Fibroblast of lung (primary cell): ENCODE results near the gene C19orf44. TPM values are rescaled to one million over a fixed set of nuclear protein-coding genes. Genes with fewer than 3 reads are reported as not detected.

Source experiments
- DNase-seq, 2 donors: peaks; one replicate each; pipeline versions ENCODE4 v3.0.0 to v3.0.0-alpha.2; 2010; ENCODE audit warnings: low read depth in 2 of 2
- H2AFZ ChIP-seq: 2 replicates; pipeline ENCODE4 v1.5.1; 2012; ENCODE audit warnings: low read length, control low read depth, inconsistent platforms
- H3K27ac ChIP-seq: 2 replicates; pipeline ENCODE4 v1.5.1; 2011; ENCODE audit warnings: low read length, control low read depth; ENCODE audit not compliant: insufficient read depth
- H3K27me3 ChIP-seq: 2 replicates; pipeline ENCODE4 v1.5.1; 2011; ENCODE audit warnings: mild to moderate bottlenecking, low read length; ENCODE audit not compliant: control insufficient read depth, insufficient read depth
- H3K36me3 ChIP-seq: 2 replicates; pipeline ENCODE4 v1.5.1; 2011; ENCODE audit warnings: low read length; ENCODE audit not compliant: control insufficient read depth, insufficient read depth
- H3K4me1 ChIP-seq: 2 replicates; pipeline ENCODE4 v1.5.1; 2011; ENCODE audit warnings: low read length; ENCODE audit not compliant: control insufficient read depth, insufficient read depth; ENCODE audit errors: extremely low read depth
- H3K4me2 ChIP-seq: 2 replicates; pipeline ENCODE4 v1.5.1; 2011; ENCODE audit warnings: low read length, control low read depth; ENCODE audit not compliant: insufficient read depth; ENCODE audit errors: extremely low read depth
- H3K4me3 ChIP-seq, 4 experiments: fragments of 200-600 bp in 1 of 4; sonication (generic) in 1 of 4; replicated peaks in 1 of 4; 2 replicates each; pipeline ENCODE4 v1.5.1; 2011 to 2016; ENCODE audit warnings: low read length in 4 of 4, low read depth in 3 of 4, mild to moderate bottlenecking in 3 of 4, control low read depth in 2 of 4, inconsistent platforms in 1 of 4, mixed read lengths in 1 of 4; ENCODE audit not compliant: insufficient read depth in 1 of 4; ENCODE audit errors: control extremely low read depth in 1 of 4
- H3K79me2 ChIP-seq: 2 replicates; pipeline ENCODE4 v1.5.1; 2012; ENCODE audit warnings: mild to moderate bottlenecking, low read length, inconsistent platforms; ENCODE audit not compliant: control insufficient read depth, insufficient read depth
- H3K9ac ChIP-seq: 2 replicates; pipeline ENCODE4 v1.5.1; 2011; ENCODE audit warnings: mild to moderate bottlenecking, low read length, control low read depth; ENCODE audit not compliant: insufficient read depth
- H3K9me3 ChIP-seq: 2 replicates; pipeline ENCODE4 v1.5.1; 2012; ENCODE audit warnings: low read depth, low read length; ENCODE audit not compliant: control insufficient read depth, insufficient read depth
- H4K20me1 ChIP-seq: 2 replicates; pipeline ENCODE4 v1.5.1; 2011; ENCODE audit warnings: low read length; ENCODE audit not compliant: control insufficient read depth, insufficient read depth; ENCODE audit errors: extremely low read depth
- CTCF ChIP-seq, 2 donors: IDR thresholded peaks in 1 of 2; conservative IDR thresholded peaks in 1 of 2; 1 replicate in 1 of 2; 2 replicates in 1 of 2; pipeline ENCODE4 v1.5.1; 2011 to 2012; ENCODE audit warnings: low read length in 2 of 2, control low read depth in 1 of 2, inconsistent platforms in 1 of 2, low read depth in 1 of 2, mild to moderate bottlenecking in 1 of 2
- EZH2 ChIP-seq: IDR thresholded peaks from 2 replicates; pipeline ENCODE4 v1.5.1; 2012; ENCODE audit warnings: low read length, control low read depth, mild to moderate bottlenecking; ENCODE audit errors: missing control alignments
- polyA plus RNA-seq, 2 donors: library from polyadenylated mRNA; depleted of rRNA in 1 of 2; stranded (reverse) in 1 of 2; unstranded in 1 of 2; fragments of >200 nt; gene quantifications; 2 replicates each; pipeline ENCODE4 v1.2.1, GENCODE V29; 2011 to 2012; ENCODE audit warnings: missing spikeins in 1 of 2
- total RNA-seq: library from RNA; depleted of rRNA; stranded (reverse); fragments of >200 nt; gene quantifications from 2 replicates; pipeline ENCODE4 v1.2.1, GENCODE V29; 2014

C19orf44 gene
- total and polyA plus RNA-seq, 2 donors (not counting 1 experiment from before 2014, with no cell fraction given), result 2.9 to 3.6 TPM

GRCh38 chr19:16535381-16535780 lies 39.2 kb downstream of the C19orf44 start:
- Histone ChIP-seq H3K36me3 (peaks cover 31% of the 10 kb centered on the region), H3K79me2 (peaks cover 43% of the 10 kb centered on the region)

GRCh38 chr19:16536130-16536529 lies 39.9 kb downstream of the C19orf44 start:
- TF ChIP-seq EZH2, result no peak
- TF ChIP-seq CTCF (conservative IDR thresholded peaks at IDR 0.05 in 1 of 2, IDR thresholded peaks at IDR 0.05 in 1 of 2; ENCODE audit: low read depth in 1 of 2, low read length in 2 of 2), result no peak
- no peak overlapping the region for H2AFZ ChIP-seq
- H3K4me1 ChIP-seq, result peaks cover 3% of the 10 kb centered on the region
- no peak overlapping the region for H3K9ac ChIP-seq
- H3K36me3 ChIP-seq, result peaks cover 27% of the 10 kb centered on the region
- H3K4me3 ChIP-seq, result no peak overlapping the region
- H3K27ac ChIP-seq, result no peak overlapping the region
- no peaks in the 10 kb centered on the region for H3K27me3 ChIP-seq
- no peak for DNase-seq
- no peaks in the 10 kb centered on the region for H4K20me1 ChIP-seq
- no peak overlapping the region for H3K4me2 ChIP-seq
- peaks cover 50% of the 10 kb centered on the region for H3K79me2 ChIP-seq
- no peaks in the 10 kb centered on the region for H3K9me3 ChIP-seq

More at GRCh38 chr19:16535381-16535780, 39.2 kb downstream of the C19orf44 start:
- no peaks in the 10 kb centered on the region for H4K20me1 ChIP-seq
- no peak overlapping the region for H3K4me3 ChIP-seq
- no peak overlapping the region for H3K9ac ChIP-seq
- no peaks in the 10 kb centered on the region for H3K4me1 ChIP-seq
- TF ChIP-seq EZH2 (no peak), CTCF (conservative IDR thresholded peaks at IDR 0.05 in 1 of 2, IDR thresholded peaks at IDR 0.05 in 1 of 2; ENCODE audit: low read depth in 1 of 2, low read length in 2 of 2) (no peak)
- H3K4me2 ChIP-seq, result no peak overlapping the region
- no peaks in the 10 kb centered on the region for H3K27me3 ChIP-seq
- no peak overlapping the region for H2AFZ ChIP-seq
- H3K9me3 ChIP-seq, result no peaks in the 10 kb centered on the region
- H3K27ac ChIP-seq, result no peak overlapping the region
- DNase-seq, result no peak

- H3K27ac ChIP-seq, result no peak overlapping the region
- H2AFZ ChIP-seq, result no peak overlapping the region
- H3K36me3 ChIP-seq, result peaks cover 23% of the 10 kb centered on the region
- TF ChIP-seq CTCF (conservative IDR thresholded peaks at IDR 0.05 in 1 of 2, IDR thresholded peaks at IDR 0.05 in 1 of 2; ENCODE audit: low read depth in 1 of 2, low read length in 2 of 2), result no peak
- no peak for TF ChIP-seq EZH2
- H3K27me3 ChIP-seq, result no peaks in the 10 kb centered on the region
- peaks cover 3% of the 10 kb centered on the region for H3K4me1 ChIP-seq
- no peaks in the 10 kb centered on the region for H3K9me3 ChIP-seq
- no peak for DNase-seq
- H3K4me2 ChIP-seq, result no peak overlapping the region
- H3K4me3 ChIP-seq, result no peak overlapping the region
- H3K9ac ChIP-seq, result no peak overlapping the region
- no peaks in the 10 kb centered on the region for H4K20me1 ChIP-seq
- H3K79me2 ChIP-seq, result peaks cover 59% of the 10 kb centered on the region
These were observed 40.9 kb downstream of the C19orf44 start for GRCh38 chr19:16537111-16537510.
